CD4-positive, alpha-beta T cell treated with Interleukin-15 for 1 hour (primary cell): ENCODE measurements around the gene CCND1.
"Not testable (repeated sequence)": the region's sequence is repeated elsewhere in the genome, so short reads cannot be mapped to it uniquely, and the experiment has no call there.

Source experiments
- DNase-seq: peaks from one replicate; pipeline ENCODE4 v3.0.0-alpha.2; 2020

Gene CCND1

GRCh38 chr11:69618237-69618636 is 22.7 kb upstream of the CCND1 start:
- no peak for DNase-seq

- DNase-seq: no peak
These were observed 20.2 kb upstream of the CCND1 start for GRCh38 chr11:69620683-69621290.

- DNase-seq: not testable (repeated sequence)
These were observed 18.8 kb upstream of the CCND1 start for GRCh38 chr11:69622097-69622681.

GRCh38 chr11:69624293-69624692 is 16.7 kb upstream of the CCND1 start:
- DNase-seq: no peak

- no peak for DNase-seq
These were observed 15.5 kb upstream of the CCND1 start for GRCh38 chr11:69625476-69625875.

GRCh38 chr11:69627551-69627950 is 13.4 kb upstream of the CCND1 start:
- DNase-seq: no peak

- DNase-seq: no peak
These were observed 10.9 kb upstream of the CCND1 start for GRCh38 chr11:69630017-69630416.

GRCh38 chr11:69630424-69630823 is 10.5 kb upstream of the CCND1 start:
- DNase-seq: no peak

GRCh38 chr11:69632900-69633299 is 8.1 kb upstream of the CCND1 start:
- no peak for DNase-seq

- DNase-seq: no peak
These were observed 6.9 kb upstream of the CCND1 start for GRCh38 chr11:69634069-69634468.

- DNase-seq: no peak
These were observed 6.4 kb upstream of the CCND1 start for GRCh38 chr11:69634590-69634989.

GRCh38 chr11:69635195-69635594 is 5.8 kb upstream of the CCND1 start:
- DNase-seq: no peak

GRCh38 chr11:69635804-69636511 is 5.0 kb upstream of the CCND1 start:
- no peak for DNase-seq

- no peak for DNase-seq
These were observed 4.3 kb upstream of the CCND1 start for GRCh38 chr11:69636512-69637197.

- no peak for DNase-seq
These were observed 3.6 kb upstream of the CCND1 start for GRCh38 chr11:69637198-69637940.

- no peak for DNase-seq
These were observed 2.8 kb upstream of the CCND1 start for GRCh38 chr11:69637941-69638871.

- no peak for DNase-seq
These were observed 1.8 kb upstream of the CCND1 start for GRCh38 chr11:69638941-69639681.

GRCh38 chr11:69639831-69640230 is 1.1 kb upstream of the CCND1 start:
- DNase-seq: no peak

- no peak for DNase-seq
These were observed 529 bp upstream of the CCND1 start for GRCh38 chr11:69640260-69640994.
